Testis (tissue), 2 donors: ENCODE results near the gene SELP.

ENCODE experiments used
- CTCF ChIP-seq, 3 experiments: fragments of 450-650 bp in 2 of 3; fragments of 200-600 bp in 1 of 3; sonication (generic) in 1 of 3; IDR thresholded peaks; one replicate each; pipeline ENCODE4 v1.5.1; 2016 to 2019; ENCODE audit warnings: antibody characterized with exemption in 3 of 3, mild to moderate bottlenecking in 2 of 3, moderate library complexity in 1 of 3
- POLR2A ChIP-seq: fragments of 450-650 bp; IDR thresholded peaks from one replicate; pipeline ENCODE4 v1.6.1; 2017; ENCODE audit warnings: antibody characterized with exemption, mild to moderate bottlenecking, moderate library complexity

DNA sequence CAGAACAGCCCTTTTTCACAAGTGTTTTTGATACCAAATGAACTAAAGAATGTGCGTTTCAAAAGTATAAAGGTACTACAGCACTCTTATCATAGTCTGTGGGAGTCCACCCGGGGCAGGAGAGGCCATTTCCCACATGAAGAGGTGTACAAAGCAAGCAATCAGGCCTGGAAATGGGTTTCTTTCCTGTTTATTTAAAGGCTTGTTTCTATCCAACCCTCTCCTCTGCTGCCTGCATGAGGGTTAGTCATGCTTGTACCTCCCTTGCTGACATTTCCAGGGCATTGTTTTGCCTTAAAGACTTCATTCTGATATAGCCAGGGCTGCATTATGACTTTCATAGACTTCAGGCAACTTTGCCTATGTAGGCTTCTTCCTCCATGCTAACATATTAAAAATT lies 11.6 kb downstream of the SELP start:
- TF ChIP-seq CTCF (IDR thresholded peaks at IDR 0.05) (no peak), POLR2A (no peak)
